ENCODE results near the gene SULT6B1. TPM values are rescaled to one million over a fixed set of nuclear protein-coding genes. Genes with fewer than 3 reads are reported as not detected.

The SULT6B1 gene
- total RNA-seq, 1 experiment from 2014 or later: not detected

DNA sequence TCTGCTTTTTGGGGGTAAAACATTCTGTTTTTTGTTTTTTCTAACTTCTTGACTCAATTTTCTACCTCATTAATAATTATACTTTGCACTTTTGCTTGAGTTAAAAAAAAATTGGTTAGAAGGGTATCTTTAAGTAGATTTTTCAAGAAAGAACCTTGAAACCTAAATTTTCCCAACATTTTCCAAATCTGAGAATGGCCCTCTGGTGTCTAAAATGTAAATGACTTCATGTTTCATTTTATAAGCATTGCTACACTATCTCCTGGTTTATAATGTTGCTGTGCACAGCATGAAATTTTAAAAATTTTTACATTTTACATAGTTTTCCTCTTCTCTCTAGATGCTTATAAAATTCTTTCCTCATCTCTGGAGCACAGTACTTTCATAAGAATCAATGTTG lies 45.9 kb downstream of the SULT6B1 start:
- Histone ChIP-seq H3K79me2 (ENCODE audit: insufficient read depth, low read length) (no peaks in the 10 kb centered on the region), H4K5ac (ENCODE audit: insufficient read length, low read depth, low read length) (no peak overlapping the region), H2BK15ac (ENCODE audit: low read depth, low read length) (no peak overlapping the region), H3K56ac (ENCODE audit: insufficient read length, low read depth, low read length) (no peak overlapping the region), H3K4me1 (ENCODE audit: insufficient read depth, low read length) (no peaks in the 10 kb centered on the region), H2AFZ (ENCODE audit: low read length) (no peak overlapping the region), H3K27ac (ENCODE audit: insufficient read length, low read depth, low read length) (no peak overlapping the region), H3T11ph (ENCODE audit: low read length) (no peak overlapping the region), H3K27me3 (ENCODE audit: insufficient read depth, low read length) (no peaks in the 10 kb centered on the region), H2AK5ac (ENCODE audit: insufficient read length, low read length) (no peak overlapping the region), H3K9ac (ENCODE audit: extremely low read depth, insufficient read length, low read length) (no peak overlapping the region), H3K23ac (ENCODE audit: insufficient read length, low read depth, low read length) (no peak overlapping the region), H4K91ac (ENCODE audit: insufficient read length, low read depth, low read length) (no peak overlapping the region), H3K4ac (ENCODE audit: low read depth, low read length) (no peak overlapping the region), H3K4me2 (ENCODE audit: insufficient read depth, insufficient read length, low read length) (no peak overlapping the region), H3K79me1 (ENCODE audit: insufficient read depth, low read depth, low read length, poor library complexity, severe bottlenecking) (no peaks in the 10 kb centered on the region), H4K8ac (replicated peaks; ENCODE audit: insufficient read length, low read depth, low read length) (no peak overlapping the region), H3K23me2 (ENCODE audit: insufficient read length, low read depth, low read length, poor library complexity, severe bottlenecking) (no peaks in the 10 kb centered on the region), H2BK5ac (ENCODE audit: insufficient read length, low read length) (no peak overlapping the region), H4K20me1 (ENCODE audit: control insufficient read depth, insufficient read depth, insufficient read length) (no peaks in the 10 kb centered on the region), H2BK120ac (ENCODE audit: low read depth, low read length, poor library complexity, severe bottlenecking) (no peak overlapping the region), H2BK12ac (ENCODE audit: insufficient read length, low read depth, low read length) (no peak overlapping the region), H3K18ac (ENCODE audit: insufficient read length, low read depth, low read length) (no peak overlapping the region), H3K9me3 (ENCODE audit: control insufficient read depth, low read depth, low read length) (no peaks in the 10 kb centered on the region), H2BK20ac (ENCODE audit: low read depth, low read length, poor library complexity, severe bottlenecking) (no peak overlapping the region), H3K14ac (ENCODE audit: insufficient read depth, low read length) (no peak overlapping the region)
- no peak overlapping the region for H3K4me3 Mint-ChIP-seq
- H3K4me1 Mint-ChIP-seq: no peaks in the 10 kb centered on the region
- TF ChIP-seq, protein P1, sequence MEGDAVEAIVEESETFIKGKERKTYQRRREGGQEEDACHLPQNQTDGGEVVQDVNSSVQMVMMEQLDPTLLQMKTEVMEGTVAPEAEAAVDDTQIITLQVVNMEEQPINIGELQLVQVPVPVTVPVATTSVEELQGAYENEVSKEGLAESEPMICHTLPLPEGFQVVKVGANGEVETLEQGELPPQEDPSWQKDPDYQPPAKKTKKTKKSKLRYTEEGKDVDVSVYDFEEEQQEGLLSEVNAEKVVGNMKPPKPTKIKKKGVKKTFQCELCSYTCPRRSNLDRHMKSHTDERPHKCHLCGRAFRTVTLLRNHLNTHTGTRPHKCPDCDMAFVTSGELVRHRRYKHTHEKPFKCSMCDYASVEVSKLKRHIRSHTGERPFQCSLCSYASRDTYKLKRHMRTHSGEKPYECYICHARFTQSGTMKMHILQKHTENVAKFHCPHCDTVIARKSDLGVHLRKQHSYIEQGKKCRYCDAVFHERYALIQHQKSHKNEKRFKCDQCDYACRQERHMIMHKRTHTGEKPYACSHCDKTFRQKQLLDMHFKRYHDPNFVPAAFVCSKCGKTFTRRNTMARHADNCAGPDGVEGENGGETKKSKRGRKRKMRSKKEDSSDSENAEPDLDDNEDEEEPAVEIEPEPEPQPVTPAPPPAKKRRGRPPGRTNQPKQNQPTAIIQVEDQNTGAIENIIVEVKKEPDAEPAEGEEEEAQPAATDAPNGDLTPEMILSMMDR (conservative IDR thresholded peaks at IDR 0.05): 0 out of 3 replicates have a peak, but pooled peaks have one; percentile 14
- peaks cover 13 to 64% (median 54%) of the 10 kb centered on the region in 3 experiments; a peak in 6 of 7 replicates for H3K36me3 Mint-ChIP-seq (ENCODE audit: insufficient read depth in 1 of 3, low read depth in 3 of 3)
- no peaks in the 10 kb centered on the region for H3K9me3 Mint-ChIP-seq
- no peaks in the 10 kb centered on the region for H3K27me3 Mint-ChIP-seq (ENCODE audit: low read depth)
- DNase-seq: no peak
- H3K27ac Mint-ChIP-seq: no peak overlapping the region
